H1 (cell line): Measurements from ENCODE around the gene DNAJC27. TPM values are rescaled to one million over a fixed set of nuclear protein-coding genes. Genes with fewer than 3 reads are reported as not detected.

Source experiments
- BACH1 ChIP-seq: IDR thresholded peaks from 2 replicates; pipeline ENCODE4 v1.6.1; 2012; ENCODE audit warnings: low read length, improper control_type of control experiment
- CBX8 ChIP-seq: fragments of 300-800, 300-1000 bp; sonication (generic); IDR thresholded peaks from 2 replicates; pipeline ENCODE4 v1.7.1; 2016; ENCODE audit warnings: low read depth, low read length, borderline replicate concordance
- CREB1 ChIP-seq: IDR thresholded peaks from 2 replicates; pipeline ENCODE4 v1.6.1; 2012; ENCODE audit warnings: inconsistent platforms
- E2F6 ChIP-seq: IDR thresholded peaks from 2 replicates; pipeline ENCODE4 v1.6.1; 2012; ENCODE audit warnings: inconsistent platforms
- EGR1 ChIP-seq: IDR thresholded peaks from 2 replicates; pipeline ENCODE4 v1.6.1; 2011; ENCODE audit warnings: low read depth, low read length, borderline replicate concordance
- HDAC2 ChIP-seq, 2 experiments: fragments of 300-600 bp in 1 of 2; sonication (generic) in 1 of 2; IDR thresholded peaks; 2 replicates each; pipeline ENCODE4 v1.6.1; 2011 to 2012; ENCODE audit warnings: low read depth in 2 of 2, low read length in 2 of 2, mild to moderate bottlenecking in 2 of 2, moderate library complexity in 2 of 2, borderline replicate concordance in 1 of 2, inconsistent platforms in 1 of 2
- KDM1A ChIP-seq: fragments of 200-600, 300-600 bp; sonication (generic); IDR thresholded peaks from 2 replicates; pipeline ENCODE4 v1.7.1; 2016; ENCODE audit warnings: mild to moderate bottlenecking, low read length, borderline replicate concordance
- SIN3A ChIP-seq, 2 experiments: IDR thresholded peaks in 1 of 2; conservative IDR thresholded peaks in 1 of 2; 2 replicates each; pipeline ENCODE4 v1.6.1; 2011 to 2012; ENCODE audit warnings: low read length in 2 of 2, improper control_type of control experiment in 1 of 2, low read depth in 1 of 2, mild to moderate bottlenecking in 1 of 2
- SUZ12 ChIP-seq: fragments of 200-600 bp; sonication (generic); IDR thresholded peaks from 2 replicates; pipeline ENCODE4 v1.6.1; 2012; ENCODE audit warnings: mild to moderate bottlenecking, inconsistent platforms, low read length, moderate library complexity, mixed read lengths
- TCF12 ChIP-seq: IDR thresholded peaks from 2 replicates; pipeline ENCODE4 v1.6.1; 2011; ENCODE audit warnings: low read depth, mild to moderate bottlenecking, low read length
- polyA plus RNA-seq, 7 experiments: library from polyadenylated mRNA; depleted of rRNA in 3 of 7; stranded (reverse) in 5 of 7; unstranded in 2 of 7; fragments of >200 nt in 5 of 7; fragments of 200-250 nt in 2 of 7; gene quantifications; 1 replicate in 5 of 7; 2 replicates in 1 of 7; 4 replicates in 1 of 7; pipeline versions ENCODE4 v1.2.1 to v1.2.3, GENCODE V29; 2011 to 2013; ENCODE audit warnings: missing spikeins in 2 of 7, mixed read lengths in 2 of 7
- total RNA-seq: library from RNA; stranded (reverse); fragmentation: NEBNext Ultra II Directional; extraction: Animal tissue kit (Norgen Biotek cat#: 25700); gene quantifications from 2 replicates; pipeline ENCODE4 v1.2.1, GENCODE V29; 2021
- TF ChIP-seq, protein P1 (sequence below): fragments of 300-600 bp; sonication (generic); IDR thresholded peaks from 2 replicates; pipeline ENCODE4 v1.7.1; 2012; ENCODE audit warnings: low read length, moderate library complexity, mild to moderate bottlenecking, inconsistent platforms; ENCODE audit not compliant: insufficient replicate concordance

DNAJC27 gene
- total and polyA plus RNA-seq, 2 of the 8 experiments (the other 6 are each of a cell fraction or from before 2014, with no cell fraction given): 1.4 to 4.5 TPM

DNA sequence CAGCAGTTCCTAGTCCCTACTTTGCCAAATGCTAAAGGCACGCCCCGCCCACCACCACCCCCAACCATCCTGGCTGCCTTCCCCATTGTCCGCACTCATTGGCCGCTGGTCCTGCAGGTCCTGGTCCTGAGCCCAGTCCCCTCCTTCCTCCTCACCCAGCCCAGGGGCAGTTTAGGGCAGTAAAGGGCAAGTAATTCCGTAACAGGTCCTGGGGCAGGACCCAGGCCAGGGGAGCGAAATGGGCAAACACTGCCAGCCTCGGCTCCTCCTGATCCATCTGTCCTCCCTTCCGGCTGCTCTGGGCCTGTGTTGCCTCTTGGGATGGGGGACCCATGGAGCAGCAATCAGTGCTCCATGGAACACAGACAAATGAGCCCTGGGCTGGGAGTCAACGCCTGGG, 57.8 kb downstream of the DNAJC27 start (continued):
- TF ChIP-seq, protein P1, sequence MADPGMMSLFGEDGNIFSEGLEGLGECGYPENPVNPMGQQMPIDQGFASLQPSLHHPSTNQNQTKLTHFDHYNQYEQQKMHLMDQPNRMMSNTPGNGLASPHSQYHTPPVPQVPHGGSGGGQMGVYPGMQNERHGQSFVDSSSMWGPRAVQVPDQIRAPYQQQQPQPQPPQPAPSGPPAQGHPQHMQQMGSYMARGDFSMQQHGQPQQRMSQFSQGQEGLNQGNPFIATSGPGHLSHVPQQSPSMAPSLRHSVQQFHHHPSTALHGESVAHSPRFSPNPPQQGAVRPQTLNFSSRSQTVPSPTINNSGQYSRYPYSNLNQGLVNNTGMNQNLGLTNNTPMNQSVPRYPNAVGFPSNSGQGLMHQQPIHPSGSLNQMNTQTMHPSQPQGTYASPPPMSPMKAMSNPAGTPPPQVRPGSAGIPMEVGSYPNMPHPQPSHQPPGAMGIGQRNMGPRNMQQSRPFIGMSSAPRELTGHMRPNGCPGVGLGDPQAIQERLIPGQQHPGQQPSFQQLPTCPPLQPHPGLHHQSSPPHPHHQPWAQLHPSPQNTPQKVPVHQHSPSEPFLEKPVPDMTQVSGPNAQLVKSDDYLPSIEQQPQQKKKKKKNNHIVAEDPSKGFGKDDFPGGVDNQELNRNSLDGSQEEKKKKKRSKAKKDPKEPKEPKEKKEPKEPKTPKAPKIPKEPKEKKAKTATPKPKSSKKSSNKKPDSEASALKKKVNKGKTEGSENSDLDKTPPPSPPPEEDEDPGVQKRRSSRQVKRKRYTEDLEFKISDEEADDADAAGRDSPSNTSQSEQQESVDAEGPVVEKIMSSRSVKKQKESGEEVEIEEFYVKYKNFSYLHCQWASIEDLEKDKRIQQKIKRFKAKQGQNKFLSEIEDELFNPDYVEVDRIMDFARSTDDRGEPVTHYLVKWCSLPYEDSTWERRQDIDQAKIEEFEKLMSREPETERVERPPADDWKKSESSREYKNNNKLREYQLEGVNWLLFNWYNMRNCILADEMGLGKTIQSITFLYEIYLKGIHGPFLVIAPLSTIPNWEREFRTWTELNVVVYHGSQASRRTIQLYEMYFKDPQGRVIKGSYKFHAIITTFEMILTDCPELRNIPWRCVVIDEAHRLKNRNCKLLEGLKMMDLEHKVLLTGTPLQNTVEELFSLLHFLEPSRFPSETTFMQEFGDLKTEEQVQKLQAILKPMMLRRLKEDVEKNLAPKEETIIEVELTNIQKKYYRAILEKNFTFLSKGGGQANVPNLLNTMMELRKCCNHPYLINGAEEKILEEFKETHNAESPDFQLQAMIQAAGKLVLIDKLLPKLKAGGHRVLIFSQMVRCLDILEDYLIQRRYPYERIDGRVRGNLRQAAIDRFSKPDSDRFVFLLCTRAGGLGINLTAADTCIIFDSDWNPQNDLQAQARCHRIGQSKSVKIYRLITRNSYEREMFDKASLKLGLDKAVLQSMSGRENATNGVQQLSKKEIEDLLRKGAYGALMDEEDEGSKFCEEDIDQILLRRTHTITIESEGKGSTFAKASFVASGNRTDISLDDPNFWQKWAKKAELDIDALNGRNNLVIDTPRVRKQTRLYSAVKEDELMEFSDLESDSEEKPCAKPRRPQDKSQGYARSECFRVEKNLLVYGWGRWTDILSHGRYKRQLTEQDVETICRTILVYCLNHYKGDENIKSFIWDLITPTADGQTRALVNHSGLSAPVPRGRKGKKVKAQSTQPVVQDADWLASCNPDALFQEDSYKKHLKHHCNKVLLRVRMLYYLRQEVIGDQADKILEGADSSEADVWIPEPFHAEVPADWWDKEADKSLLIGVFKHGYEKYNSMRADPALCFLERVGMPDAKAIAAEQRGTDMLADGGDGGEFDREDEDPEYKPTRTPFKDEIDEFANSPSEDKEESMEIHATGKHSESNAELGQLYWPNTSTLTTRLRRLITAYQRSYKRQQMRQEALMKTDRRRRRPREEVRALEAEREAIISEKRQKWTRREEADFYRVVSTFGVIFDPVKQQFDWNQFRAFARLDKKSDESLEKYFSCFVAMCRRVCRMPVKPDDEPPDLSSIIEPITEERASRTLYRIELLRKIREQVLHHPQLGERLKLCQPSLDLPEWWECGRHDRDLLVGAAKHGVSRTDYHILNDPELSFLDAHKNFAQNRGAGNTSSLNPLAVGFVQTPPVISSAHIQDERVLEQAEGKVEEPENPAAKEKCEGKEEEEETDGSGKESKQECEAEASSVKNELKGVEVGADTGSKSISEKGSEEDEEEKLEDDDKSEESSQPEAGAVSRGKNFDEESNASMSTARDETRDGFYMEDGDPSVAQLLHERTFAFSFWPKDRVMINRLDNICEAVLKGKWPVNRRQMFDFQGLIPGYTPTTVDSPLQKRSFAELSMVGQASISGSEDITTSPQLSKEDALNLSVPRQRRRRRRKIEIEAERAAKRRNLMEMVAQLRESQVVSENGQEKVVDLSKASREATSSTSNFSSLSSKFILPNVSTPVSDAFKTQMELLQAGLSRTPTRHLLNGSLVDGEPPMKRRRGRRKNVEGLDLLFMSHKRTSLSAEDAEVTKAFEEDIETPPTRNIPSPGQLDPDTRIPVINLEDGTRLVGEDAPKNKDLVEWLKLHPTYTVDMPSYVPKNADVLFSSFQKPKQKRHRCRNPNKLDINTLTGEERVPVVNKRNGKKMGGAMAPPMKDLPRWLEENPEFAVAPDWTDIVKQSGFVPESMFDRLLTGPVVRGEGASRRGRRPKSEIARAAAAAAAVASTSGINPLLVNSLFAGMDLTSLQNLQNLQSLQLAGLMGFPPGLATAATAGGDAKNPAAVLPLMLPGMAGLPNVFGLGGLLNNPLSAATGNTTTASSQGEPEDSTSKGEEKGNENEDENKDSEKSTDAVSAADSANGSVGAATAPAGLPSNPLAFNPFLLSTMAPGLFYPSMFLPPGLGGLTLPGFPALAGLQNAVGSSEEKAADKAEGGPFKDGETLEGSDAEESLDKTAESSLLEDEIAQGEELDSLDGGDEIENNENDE: no peak
- TF ChIP-seq CREB1: no peak
- TF ChIP-seq SIN3A (conservative IDR thresholded peaks at IDR 0.05 in 1 of 2, IDR thresholded peaks at IDR 0.05 in 1 of 2; ENCODE audit: low read depth in 1 of 2, low read length in 2 of 2): no peak
- no peak for TF ChIP-seq SUZ12
- no peak for TF ChIP-seq BACH1
- TF ChIP-seq HDAC2 (IDR thresholded peaks at IDR 0.05; ENCODE audit: borderline replicate concordance in 1 of 2, low read depth in 2 of 2, low read length in 2 of 2): no peak
- no peak for TF ChIP-seq E2F6
- TF ChIP-seq KDM1A: no peak
- no peak for TF ChIP-seq EGR1
- no peak for TF ChIP-seq CBX8
- TF ChIP-seq TCF12: no peak
